ENCODE data around the gene SLC19A1. TPM values are rescaled to one million over a fixed set of nuclear protein-coding genes. Genes with fewer than 3 reads are reported as not detected.
"Not testable (repeated sequence)": the region's sequence is repeated elsewhere in the genome, so short reads cannot be mapped to it uniquely, and the experiment has no call there.

Gene SLC19A1
- total and polyA plus RNA-seq, 2 donors (not counting 1 experiment from before 2014, with no cell fraction given), result 1.7 to 2.1 TPM

GRCh38 chr21:45529785-45530422 is 12.3 kb downstream of the SLC19A1 start:
- H3K4me2 ChIP-seq (ENCODE audit: extremely low read depth, insufficient read depth, low read length), result no peak overlapping the region
- peaks cover 14% of the 10 kb centered on the region for H3K36me3 ChIP-seq (ENCODE audit: control insufficient read depth, insufficient read depth, low read length)
- H3K79me2 ChIP-seq (ENCODE audit: control insufficient read depth, insufficient read depth, low read length), result no peaks in the 10 kb centered on the region
- H3K4me1 ChIP-seq (ENCODE audit: control insufficient read depth, extremely low read depth, insufficient read depth, low read length), result no peaks in the 10 kb centered on the region
- DNase-seq (ENCODE audit: low read depth in 2 of 2), result no peak
- H2AFZ ChIP-seq (ENCODE audit: low read length), result no peak overlapping the region
- no peaks in the 10 kb centered on the region for H4K20me1 ChIP-seq (ENCODE audit: control insufficient read depth, extremely low read depth, insufficient read depth, low read length)
- H3K4me3 ChIP-seq (replicated peaks in 1 of 4; ENCODE audit: control extremely low read depth in 1 of 4, insufficient read depth in 1 of 4, low read depth in 3 of 4, low read length in 4 of 4), result no peak overlapping the region
- TF ChIP-seq EZH2 (IDR thresholded peaks at IDR 0.05; ENCODE audit: low read length, missing control alignments), result no peak
- TF ChIP-seq, protein P1, sequence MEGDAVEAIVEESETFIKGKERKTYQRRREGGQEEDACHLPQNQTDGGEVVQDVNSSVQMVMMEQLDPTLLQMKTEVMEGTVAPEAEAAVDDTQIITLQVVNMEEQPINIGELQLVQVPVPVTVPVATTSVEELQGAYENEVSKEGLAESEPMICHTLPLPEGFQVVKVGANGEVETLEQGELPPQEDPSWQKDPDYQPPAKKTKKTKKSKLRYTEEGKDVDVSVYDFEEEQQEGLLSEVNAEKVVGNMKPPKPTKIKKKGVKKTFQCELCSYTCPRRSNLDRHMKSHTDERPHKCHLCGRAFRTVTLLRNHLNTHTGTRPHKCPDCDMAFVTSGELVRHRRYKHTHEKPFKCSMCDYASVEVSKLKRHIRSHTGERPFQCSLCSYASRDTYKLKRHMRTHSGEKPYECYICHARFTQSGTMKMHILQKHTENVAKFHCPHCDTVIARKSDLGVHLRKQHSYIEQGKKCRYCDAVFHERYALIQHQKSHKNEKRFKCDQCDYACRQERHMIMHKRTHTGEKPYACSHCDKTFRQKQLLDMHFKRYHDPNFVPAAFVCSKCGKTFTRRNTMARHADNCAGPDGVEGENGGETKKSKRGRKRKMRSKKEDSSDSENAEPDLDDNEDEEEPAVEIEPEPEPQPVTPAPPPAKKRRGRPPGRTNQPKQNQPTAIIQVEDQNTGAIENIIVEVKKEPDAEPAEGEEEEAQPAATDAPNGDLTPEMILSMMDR (conservative IDR thresholded peaks at IDR 0.05 in 1 of 2, IDR thresholded peaks at IDR 0.05 in 1 of 2; ENCODE audit: low read depth in 1 of 2, low read length in 2 of 2), result no peak
- H3K27me3 ChIP-seq (ENCODE audit: control insufficient read depth, insufficient read depth, low read length), result no peaks in the 10 kb centered on the region
- no peak overlapping the region for H3K9ac ChIP-seq (ENCODE audit: insufficient read depth, low read length)
- H3K9me3 ChIP-seq (ENCODE audit: control insufficient read depth, insufficient read depth, low read depth, low read length), result no peaks in the 10 kb centered on the region
- H3K27ac ChIP-seq (ENCODE audit: insufficient read depth, low read length), result no peak overlapping the region

GRCh38 chr21:45528981-45529784 is 13.1 kb downstream of the SLC19A1 start:
- Histone ChIP-seq H3K9me3 (ENCODE audit: control insufficient read depth, insufficient read depth, low read depth, low read length) (no peaks in the 10 kb centered on the region), H3K79me2 (ENCODE audit: control insufficient read depth, insufficient read depth, low read length) (no peaks in the 10 kb centered on the region), H4K20me1 (ENCODE audit: control insufficient read depth, extremely low read depth, insufficient read depth, low read length) (no peaks in the 10 kb centered on the region), H2AFZ (ENCODE audit: low read length) (no peak overlapping the region), H3K27me3 (ENCODE audit: control insufficient read depth, insufficient read depth, low read length) (no peaks in the 10 kb centered on the region), H3K4me3 (replicated peaks in 1 of 4; ENCODE audit: control extremely low read depth in 1 of 4, insufficient read depth in 1 of 4, low read depth in 3 of 4, low read length in 4 of 4) (no peak overlapping the region), H3K4me2 (ENCODE audit: extremely low read depth, insufficient read depth, low read length) (no peak overlapping the region), H3K9ac (ENCODE audit: insufficient read depth, low read length) (no peak overlapping the region), H3K27ac (ENCODE audit: insufficient read depth, low read length) (no peak overlapping the region), H3K4me1 (ENCODE audit: control insufficient read depth, extremely low read depth, insufficient read depth, low read length) (no peaks in the 10 kb centered on the region), H3K36me3 (ENCODE audit: control insufficient read depth, insufficient read depth, low read length) (peaks cover 16% of the 10 kb centered on the region)
- DNase-seq (ENCODE audit: low read depth in 2 of 2), result no peak
- no peak for TF ChIP-seq EZH2 (IDR thresholded peaks at IDR 0.05; ENCODE audit: low read length, missing control alignments)
- TF ChIP-seq, protein P1 (conservative IDR thresholded peaks at IDR 0.05 in 1 of 2, IDR thresholded peaks at IDR 0.05 in 1 of 2; ENCODE audit: low read depth in 1 of 2, low read length in 2 of 2), result no peak

- Histone ChIP-seq H3K36me3 (ENCODE audit: control insufficient read depth, insufficient read depth, low read length) (peaks cover 19% of the 10 kb centered on the region), H3K4me2 (ENCODE audit: extremely low read depth, insufficient read depth, low read length) (no peak overlapping the region), H3K27ac (ENCODE audit: insufficient read depth, low read length) (no peak overlapping the region), H2AFZ (ENCODE audit: low read length) (no peak overlapping the region), H3K9ac (ENCODE audit: insufficient read depth, low read length) (no peak overlapping the region), H3K79me2 (ENCODE audit: control insufficient read depth, insufficient read depth, low read length) (no peaks in the 10 kb centered on the region), H4K20me1 (ENCODE audit: control insufficient read depth, extremely low read depth, insufficient read depth, low read length) (no peaks in the 10 kb centered on the region), H3K4me3 (replicated peaks in 1 of 4; ENCODE audit: control extremely low read depth in 1 of 4, insufficient read depth in 1 of 4, low read depth in 3 of 4, low read length in 4 of 4) (no peak overlapping the region), H3K9me3 (ENCODE audit: control insufficient read depth, insufficient read depth, low read depth, low read length) (no peaks in the 10 kb centered on the region), H3K4me1 (ENCODE audit: control insufficient read depth, extremely low read depth, insufficient read depth, low read length) (no peaks in the 10 kb centered on the region), H3K27me3 (ENCODE audit: control insufficient read depth, insufficient read depth, low read length) (no peaks in the 10 kb centered on the region)
- DNase-seq (ENCODE audit: low read depth in 2 of 2), result no peak
- TF ChIP-seq EZH2 (IDR thresholded peaks at IDR 0.05; ENCODE audit: low read length, missing control alignments), result no peak
- TF ChIP-seq, protein P1 (conservative IDR thresholded peaks at IDR 0.05 in 1 of 2, IDR thresholded peaks at IDR 0.05 in 1 of 2; ENCODE audit: low read depth in 1 of 2, low read length in 2 of 2), result no peak
Measured at GRCh38 chr21:45528028-45528705, 14.1 kb downstream of the SLC19A1 start.

DNA sequence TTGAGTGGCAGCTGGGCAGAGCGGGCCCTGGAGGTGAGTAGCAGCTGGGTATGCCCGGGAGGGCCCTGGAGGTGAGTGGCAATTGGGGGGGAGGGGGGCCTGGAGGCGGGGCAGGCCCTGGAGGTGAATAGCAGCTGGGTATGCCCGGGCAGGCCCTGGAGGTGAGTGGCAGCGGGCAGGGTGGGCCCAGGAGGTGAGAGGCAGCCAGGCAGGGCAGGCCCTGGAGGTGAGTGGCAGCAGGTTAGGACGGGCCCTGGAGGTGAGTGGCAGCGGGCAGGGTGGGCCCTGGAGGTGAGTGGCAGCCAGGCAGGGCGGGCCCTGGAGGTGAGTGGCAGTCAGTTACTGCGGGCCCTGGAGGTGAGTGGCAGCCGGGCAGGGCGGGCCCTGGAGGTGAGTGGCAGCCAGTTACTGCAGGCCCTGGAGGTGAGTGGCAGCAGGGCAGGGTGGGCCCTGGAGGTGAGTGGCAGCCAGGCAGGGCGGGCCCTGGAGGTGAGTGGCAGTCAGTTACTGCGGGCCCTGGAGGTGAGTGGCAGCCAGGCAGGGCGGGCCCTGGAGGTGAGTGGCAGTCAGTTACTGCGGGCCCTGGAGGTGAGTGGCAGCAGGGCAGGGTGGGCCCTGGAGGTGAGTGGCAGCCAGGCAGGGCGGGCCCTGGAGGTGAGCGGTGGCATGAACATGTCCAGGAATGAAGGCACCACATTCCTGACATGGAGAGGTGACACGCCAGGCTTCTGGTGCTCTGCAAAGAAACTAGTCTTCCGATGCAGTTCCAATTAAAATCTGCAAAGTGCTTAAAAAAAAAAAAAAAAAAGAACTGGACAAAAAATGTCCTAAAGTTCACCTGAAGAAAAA is 14.9 kb downstream of the SLC19A1 start:
- not testable (repeated sequence) for H3K9ac ChIP-seq (ENCODE audit: insufficient read depth, low read length); H3K4me1 ChIP-seq (ENCODE audit: control insufficient read depth, extremely low read depth, insufficient read depth, low read length); H2AFZ ChIP-seq (ENCODE audit: low read length); H3K4me3 ChIP-seq (replicated peaks in 1 of 4; ENCODE audit: control extremely low read depth in 1 of 4, insufficient read depth in 1 of 4, low read depth in 3 of 4, low read length in 4 of 4); H3K27me3 ChIP-seq (ENCODE audit: control insufficient read depth, insufficient read depth, low read length); H4K20me1 ChIP-seq (ENCODE audit: control insufficient read depth, extremely low read depth, insufficient read depth, low read length); H3K9me3 ChIP-seq (ENCODE audit: control insufficient read depth, insufficient read depth, low read depth, low read length); H3K79me2 ChIP-seq (ENCODE audit: control insufficient read depth, insufficient read depth, low read length); H3K4me2 ChIP-seq (ENCODE audit: extremely low read depth, insufficient read depth, low read length); H3K27ac ChIP-seq (ENCODE audit: insufficient read depth, low read length); DNase-seq (ENCODE audit: low read depth in 2 of 2)
- H3K36me3 ChIP-seq (ENCODE audit: control insufficient read depth, insufficient read depth, low read length), result peaks cover 19% of the 10 kb centered on the region
